OCI-LY1 (cell line): ENCODE results near the gene PSORS1C2.

Source experiments
- H2AFZ ChIP-seq: fragments of 200-600 bp; sonication (generic), shearing (Covaris generic); 2 replicates; pipeline ENCODE4 v1.6.0; 2014; ENCODE audit warnings: antibody characterized with exemption, mild to moderate bottlenecking, low read length
- H3F3A ChIP-seq: fragments of 200-600 bp; sonication (generic), shearing (Covaris generic); 2 replicates; pipeline ENCODE4 v1.6.0; 2014; ENCODE audit warnings: mild to moderate bottlenecking, antibody characterized with exemption, low read length, moderate library complexity; ENCODE audit not compliant: insufficient read depth
- H3K27ac ChIP-seq: fragments of 200-600 bp; sonication (generic); 2 replicates; pipeline ENCODE4 v1.5.1; 2014; ENCODE audit warnings: low read length, mixed run types, mild to moderate bottlenecking, low read depth; ENCODE audit not compliant: poor library complexity, severe bottlenecking
- H3K27me3 ChIP-seq: fragments of 200-600 bp; sonication (generic); 2 replicates; pipeline ENCODE4 v1.6.0; 2014; ENCODE audit warnings: antibody characterized with exemption, mild to moderate bottlenecking, low read length, moderate library complexity; ENCODE audit not compliant: insufficient read depth
- H3K36me3 ChIP-seq: fragments of 200-600 bp; sonication (generic); 2 replicates; pipeline ENCODE4 v1.6.1; 2014; ENCODE audit warnings: mild to moderate bottlenecking, antibody characterized with exemption, low read length, moderate library complexity, mixed read lengths; ENCODE audit not compliant: insufficient read depth
- H3K4me1 ChIP-seq: fragments of 200-600 bp; sonication (generic); 2 replicates; pipeline ENCODE4 v1.5.1; 2014; ENCODE audit warnings: mild to moderate bottlenecking, low read length, moderate library complexity; ENCODE audit not compliant: insufficient read depth, severe bottlenecking
- H3K4me2 ChIP-seq: fragments of 200-600 bp; sonication (generic), shearing (Covaris generic); 2 replicates; pipeline ENCODE4 v1.6.1; 2014; ENCODE audit warnings: low read length
- H3K4me3 ChIP-seq: fragments of 200-600 bp; sonication (generic); 2 replicates; pipeline ENCODE4 v1.5.1; 2014; ENCODE audit warnings: low read length, low read depth, mild to moderate bottlenecking, mixed read lengths; ENCODE audit not compliant: poor library complexity, severe bottlenecking
- H3K79me2 ChIP-seq: fragments of 200-600 bp; shearing (Covaris generic); 2 replicates; pipeline ENCODE4 v1.6.1; 2016; ENCODE audit warnings: mixed run types, low read length, mixed read lengths; ENCODE audit not compliant: insufficient read depth
- H3K9ac ChIP-seq: fragments of 200-600 bp; sonication (generic), shearing (Covaris generic); 2 replicates; pipeline ENCODE4 v1.6.1; 2014; ENCODE audit warnings: mild to moderate bottlenecking, low read length, mixed read lengths
- H3K9me2 ChIP-seq: fragments of 200-600 bp; sonication (generic), shearing (Covaris generic); 2 replicates; pipeline ENCODE4 v1.6.1; 2014; ENCODE audit warnings: low read depth, mild to moderate bottlenecking, low read length, mixed read lengths
- H3K9me3 ChIP-seq: fragments of 200-600 bp; shearing (Covaris generic); 2 replicates; pipeline ENCODE4 v1.6.1; 2014; ENCODE audit warnings: low read length, mixed read lengths
- H4K20me1 ChIP-seq: fragments of 200-600 bp; sonication (generic), shearing (Covaris generic); 2 replicates; pipeline ENCODE4 v1.6.0; 2016; ENCODE audit warnings: mild to moderate bottlenecking, low read length; ENCODE audit not compliant: insufficient read depth
- EZH2 ChIP-seq: fragments of 200-600 bp; sonication (generic), shearing (Covaris generic); IDR thresholded peaks from 2 replicates; pipeline ENCODE4 v1.8.0; 2017; ENCODE audit warnings: borderline replicate concordance, mixed run types, mild to moderate bottlenecking, antibody characterized with exemption, low read length, moderate library complexity, mixed read lengths
- TF ChIP-seq, protein P1 (sequence below): fragments of 200-600 bp; sonication (generic), shearing (Covaris generic); IDR thresholded peaks from 2 replicates; pipeline ENCODE4 v1.5.1; 2017; ENCODE audit warnings: mild to moderate bottlenecking, antibody characterized with exemption, low read length, moderate library complexity, mixed read lengths

Gene PSORS1C2

DNA sequence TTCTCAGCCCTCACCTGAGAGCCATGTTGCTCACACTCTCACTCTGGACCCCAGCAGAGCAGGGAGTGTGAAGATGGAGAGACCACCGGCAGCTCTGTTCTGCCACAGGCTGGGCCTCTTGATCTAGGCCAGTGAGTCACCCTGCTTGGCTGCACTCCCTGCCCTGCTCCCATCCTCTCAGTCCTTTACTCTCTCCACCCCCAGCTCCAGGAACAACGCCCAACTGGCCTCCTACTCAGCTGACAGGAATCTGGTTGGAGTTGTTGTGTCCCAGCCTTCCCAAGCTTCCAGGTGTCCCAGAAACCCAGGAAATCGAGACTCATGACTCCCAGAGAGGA lies 24.4 kb downstream of the PSORS1C2 start, which contains the start of gene PSORS1C1:
Gene PSORS1C1 (plus strand): TSS at position 260 of the 338 bp plus-strand sequence. CDS start 14,833 bp downstream, outside the sequence.
- Histone ChIP-seq H3K9me3 (no peaks in the 10 kb centered on the region), H3K27ac (no peak within 1 kb of the TSS), H3K79me2 (no peaks in the 10 kb centered on the region), H3K9me2 (no peaks in the 10 kb centered on the region), H2AFZ (no peak within 1 kb of the TSS), H3K27me3 (peaks cover 5% of the 10 kb centered on the region; the same call in 1 of the 2 replicates), H3F3A (no peaks in the 10 kb centered on the region), H3K4me1 (no peaks in the 10 kb centered on the region), H3K36me3 (no peaks in the 10 kb centered on the region), H3K4me3 (no peak within 1 kb of the TSS), H3K4me2 (no peak within 1 kb of the TSS), H3K9ac (no peak within 1 kb of the TSS), H4K20me1 (no peaks in the 10 kb centered on the region)
- TF ChIP-seq, protein P1, sequence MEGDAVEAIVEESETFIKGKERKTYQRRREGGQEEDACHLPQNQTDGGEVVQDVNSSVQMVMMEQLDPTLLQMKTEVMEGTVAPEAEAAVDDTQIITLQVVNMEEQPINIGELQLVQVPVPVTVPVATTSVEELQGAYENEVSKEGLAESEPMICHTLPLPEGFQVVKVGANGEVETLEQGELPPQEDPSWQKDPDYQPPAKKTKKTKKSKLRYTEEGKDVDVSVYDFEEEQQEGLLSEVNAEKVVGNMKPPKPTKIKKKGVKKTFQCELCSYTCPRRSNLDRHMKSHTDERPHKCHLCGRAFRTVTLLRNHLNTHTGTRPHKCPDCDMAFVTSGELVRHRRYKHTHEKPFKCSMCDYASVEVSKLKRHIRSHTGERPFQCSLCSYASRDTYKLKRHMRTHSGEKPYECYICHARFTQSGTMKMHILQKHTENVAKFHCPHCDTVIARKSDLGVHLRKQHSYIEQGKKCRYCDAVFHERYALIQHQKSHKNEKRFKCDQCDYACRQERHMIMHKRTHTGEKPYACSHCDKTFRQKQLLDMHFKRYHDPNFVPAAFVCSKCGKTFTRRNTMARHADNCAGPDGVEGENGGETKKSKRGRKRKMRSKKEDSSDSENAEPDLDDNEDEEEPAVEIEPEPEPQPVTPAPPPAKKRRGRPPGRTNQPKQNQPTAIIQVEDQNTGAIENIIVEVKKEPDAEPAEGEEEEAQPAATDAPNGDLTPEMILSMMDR = no peak
- TF ChIP-seq EZH2 = no peak

DNA sequence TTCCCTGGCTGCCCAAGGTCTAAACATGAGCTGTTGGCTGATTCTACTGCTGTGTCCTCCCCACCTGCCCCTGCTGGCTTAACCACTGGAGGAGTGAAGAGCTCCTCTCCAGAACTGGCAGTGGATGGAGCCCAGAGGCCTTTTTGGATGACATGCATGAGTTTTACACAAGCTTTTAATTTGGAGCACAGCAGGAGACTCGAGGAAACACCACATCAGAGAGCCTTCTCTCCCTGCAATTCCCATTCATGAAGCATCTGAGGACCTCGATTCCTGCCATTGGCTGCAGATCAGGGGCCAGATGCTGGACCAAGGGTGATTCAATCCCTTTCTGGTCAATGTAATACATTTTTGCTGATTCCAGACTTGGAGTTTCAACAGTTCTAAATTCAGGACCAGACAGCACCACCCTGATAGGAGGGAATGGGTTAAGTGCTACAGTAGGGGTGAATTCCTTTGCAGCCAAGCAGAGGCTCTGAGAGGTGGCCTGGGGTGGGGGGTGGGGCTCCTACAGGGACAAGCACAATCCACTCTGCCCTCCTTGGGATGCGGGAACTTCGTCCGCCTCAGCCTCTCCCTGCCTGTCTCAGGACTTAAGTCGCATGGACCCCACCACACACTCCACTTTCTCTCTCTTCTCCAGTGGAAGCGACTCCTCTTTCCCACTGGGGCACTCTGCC lies 24.9 kb downstream of the PSORS1C2 start:
- H3K36me3 ChIP-seq = no peaks in the 10 kb centered on the region
- H3K79me2 ChIP-seq = no peaks in the 10 kb centered on the region
- peaks cover 5% of the 10 kb centered on the region; the same call in 1 of the 2 replicates for H3K27me3 ChIP-seq
- H4K20me1 ChIP-seq = no peaks in the 10 kb centered on the region
- no peak overlapping the region for H3K27ac ChIP-seq
- no peaks in the 10 kb centered on the region for H3K9me2 ChIP-seq
- H3K4me2 ChIP-seq = no peak overlapping the region
- H3K4me3 ChIP-seq = no peak overlapping the region
- H3F3A ChIP-seq = no peaks in the 10 kb centered on the region
- H3K9ac ChIP-seq = no peak overlapping the region
- H3K4me1 ChIP-seq = no peaks in the 10 kb centered on the region
- no peaks in the 10 kb centered on the region for H3K9me3 ChIP-seq
- H2AFZ ChIP-seq = no peak overlapping the region
- TF ChIP-seq, protein P1 = no peak
- TF ChIP-seq EZH2 = no peak

DNA sequence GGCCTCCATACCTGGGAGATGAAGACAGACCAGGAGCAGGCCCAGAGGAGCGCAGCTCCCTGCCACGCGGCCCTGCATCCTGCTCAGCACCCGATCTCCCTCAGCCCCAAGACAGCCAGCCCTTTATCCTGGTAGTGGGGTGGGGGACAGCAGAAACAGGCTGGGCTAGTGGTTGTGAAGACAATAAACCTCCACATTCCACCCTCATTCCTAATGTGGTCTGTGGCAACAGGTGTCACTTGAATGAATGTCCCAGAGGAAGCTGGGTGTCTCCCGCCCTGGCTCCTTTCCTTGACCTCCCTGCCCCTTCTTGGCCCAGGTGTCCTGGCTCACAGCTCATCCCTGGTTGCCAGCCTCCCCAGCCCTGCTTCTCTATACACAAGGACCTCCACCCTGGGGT lies 26.4 kb downstream of the PSORS1C2 start, which contains the start of gene C6orf15:
Gene C6orf15 (minus strand): TSS at position 98 of the 400 bp plus-strand sequence. CDS start 20 bp downstream, at position 78.
- TF ChIP-seq EZH2 = no peak
- TF ChIP-seq, protein P1 = no peak
- Histone ChIP-seq H3K27me3 (peaks cover 5% of the 10 kb centered on the region; the same call in 1 of the 2 replicates), H3K4me1 (no peaks in the 10 kb centered on the region), H3K9me3 (no peaks in the 10 kb centered on the region), H3F3A (no peaks in the 10 kb centered on the region), H4K20me1 (no peaks in the 10 kb centered on the region), H3K36me3 (no peaks in the 10 kb centered on the region), H3K4me3 (no peak within 1 kb of the TSS), H3K79me2 (no peaks in the 10 kb centered on the region), H3K4me2 (no peak within 1 kb of the TSS), H2AFZ (no peak within 1 kb of the TSS), H3K9me2 (no peaks in the 10 kb centered on the region), H3K9ac (no peak within 1 kb of the TSS), H3K27ac (no peak within 1 kb of the TSS)
